Measurements from ENCODE around the gene ZNF280B.

The ZNF280B gene, protein sequence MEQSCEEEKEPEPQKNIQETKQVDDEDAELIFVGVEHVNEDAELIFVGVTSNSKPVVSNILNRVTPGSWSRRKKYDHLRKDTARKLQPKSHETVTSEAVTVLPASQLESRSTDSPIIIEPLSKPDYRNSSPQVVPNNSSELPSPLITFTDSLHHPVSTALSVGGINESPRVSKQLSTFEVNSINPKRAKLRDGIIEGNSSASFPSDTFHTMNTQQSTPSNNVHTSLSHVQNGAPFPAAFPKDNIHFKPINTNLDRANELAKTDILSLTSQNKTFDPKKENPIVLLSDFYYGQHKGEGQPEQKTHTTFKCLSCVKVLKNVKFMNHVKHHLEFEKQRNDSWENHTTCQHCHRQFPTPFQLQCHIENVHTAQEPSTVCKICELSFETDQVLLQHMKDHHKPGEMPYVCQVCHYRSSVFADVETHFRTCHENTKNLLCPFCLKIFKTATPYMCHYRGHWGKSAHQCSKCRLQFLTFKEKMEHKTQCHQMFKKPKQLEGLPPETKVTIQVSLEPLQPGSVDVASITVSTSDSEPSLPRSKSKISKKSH

DNA sequence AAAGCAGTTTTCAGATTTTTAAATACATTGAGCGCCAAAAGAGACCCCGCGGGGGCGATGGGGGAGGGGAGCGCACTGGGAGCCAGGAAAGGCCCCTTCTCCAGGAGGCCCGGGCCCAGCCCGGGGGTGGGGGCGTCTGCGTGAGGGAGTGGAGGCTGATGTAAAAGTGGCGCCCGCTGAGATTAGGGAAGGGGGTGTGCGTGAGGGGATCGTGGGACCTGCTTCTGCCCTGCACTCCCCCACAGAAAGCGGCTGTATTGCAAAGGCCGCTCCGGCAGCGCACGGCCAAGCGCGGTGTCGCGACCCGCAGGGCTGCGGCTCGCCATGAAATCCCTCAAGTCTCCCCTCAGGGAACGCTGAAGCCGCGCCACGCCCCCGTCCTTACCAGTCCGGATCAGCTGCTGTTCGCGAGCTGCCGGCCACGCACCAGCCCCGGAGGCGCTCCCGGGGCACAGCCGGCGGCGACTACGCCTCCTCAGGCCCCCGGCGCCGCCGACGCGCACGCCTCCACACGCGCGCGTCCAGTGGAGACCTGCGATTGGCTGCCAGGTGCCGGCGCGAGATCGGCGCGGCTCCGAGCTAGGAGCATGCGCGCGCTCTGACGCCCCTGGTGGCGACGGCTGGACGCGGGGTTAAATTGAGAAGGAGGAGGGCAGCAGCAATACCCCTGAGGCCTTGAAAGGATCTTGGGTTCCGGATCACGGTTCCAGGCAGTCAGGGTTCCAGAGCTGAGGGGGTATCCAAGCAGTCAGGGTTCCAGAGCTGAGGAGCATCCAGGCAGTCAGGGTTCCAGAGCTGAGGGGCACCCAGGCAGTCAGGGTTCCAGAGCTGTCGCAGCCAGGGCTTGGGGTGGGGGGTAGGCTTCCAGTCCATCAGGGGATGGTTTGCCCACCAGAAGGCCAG lies at the start of gene ZNF280B:
Gene ZNF280B (minus strand): TSS at position 469 of the 903 bp plus-strand sequence. CDS start 19,344 bp downstream, outside the sequence.
- DNase-seq: peak; percentile 49

DNA sequence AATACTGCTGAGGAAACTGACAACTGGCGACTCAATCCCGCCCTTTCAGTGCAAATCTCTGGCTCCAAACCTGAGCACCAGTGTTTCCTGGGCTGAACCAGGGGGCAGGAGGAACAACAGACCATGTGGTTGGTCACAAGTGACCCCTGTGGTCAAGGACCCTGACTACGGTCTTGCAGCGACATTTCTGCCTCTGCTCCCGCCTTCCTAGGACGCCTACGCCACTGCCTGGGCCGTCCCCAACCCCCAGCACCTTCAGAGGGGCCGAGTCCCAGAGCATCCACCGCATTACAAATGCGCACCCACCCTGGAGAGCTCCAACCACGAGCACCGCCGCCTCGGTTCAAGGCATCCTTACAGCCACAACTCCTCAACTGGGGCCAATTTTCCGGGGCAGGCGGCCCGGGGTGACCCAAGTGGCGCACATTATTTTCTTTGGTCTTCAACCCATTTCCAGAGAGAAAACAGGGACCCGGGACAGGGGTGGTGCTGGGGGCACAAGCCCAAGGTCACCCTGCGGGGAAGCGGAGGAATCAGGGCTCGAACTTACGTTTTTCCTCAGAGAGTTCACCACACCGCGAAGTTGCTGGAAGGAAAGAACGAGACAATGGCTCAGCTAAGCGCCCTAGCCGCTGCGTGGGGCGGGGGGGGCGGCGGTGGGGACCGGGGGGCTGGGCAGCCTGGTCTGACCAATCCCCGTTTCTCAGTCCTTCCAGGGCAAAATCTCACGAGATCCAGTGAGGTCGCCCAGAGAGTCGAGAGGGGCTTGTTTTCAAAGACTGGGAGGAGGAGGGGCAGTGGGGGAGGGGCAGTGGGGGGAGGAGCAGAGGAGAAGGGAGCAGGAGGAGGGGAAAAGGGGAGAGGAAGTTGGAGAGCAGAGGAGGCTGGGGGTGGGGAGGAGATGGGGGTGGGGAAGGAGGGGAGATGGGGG lies 48.7 kb upstream of the ZNF280B start:
- no peak for DNase-seq

DNA sequence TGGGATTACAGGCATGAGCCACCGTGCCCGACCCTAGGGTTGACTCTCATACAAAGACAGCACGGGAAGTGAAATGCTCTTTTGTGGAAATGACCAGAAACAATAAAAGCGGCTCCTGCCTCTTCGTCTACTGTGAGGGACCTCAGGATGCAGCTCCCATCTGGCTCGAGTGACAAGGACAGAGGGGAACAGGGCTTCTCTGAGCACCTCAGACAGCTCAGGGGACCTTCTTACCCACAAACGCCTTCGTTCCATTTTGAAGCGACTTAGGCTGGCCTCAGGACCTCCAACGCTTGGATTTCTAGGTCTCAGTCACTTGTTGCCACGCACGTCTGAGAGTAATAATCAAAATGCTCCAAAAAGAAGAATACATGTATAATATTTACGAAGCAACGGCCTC lies 48.0 kb upstream of the ZNF280B start:
- no peak for DNase-seq

DNA sequence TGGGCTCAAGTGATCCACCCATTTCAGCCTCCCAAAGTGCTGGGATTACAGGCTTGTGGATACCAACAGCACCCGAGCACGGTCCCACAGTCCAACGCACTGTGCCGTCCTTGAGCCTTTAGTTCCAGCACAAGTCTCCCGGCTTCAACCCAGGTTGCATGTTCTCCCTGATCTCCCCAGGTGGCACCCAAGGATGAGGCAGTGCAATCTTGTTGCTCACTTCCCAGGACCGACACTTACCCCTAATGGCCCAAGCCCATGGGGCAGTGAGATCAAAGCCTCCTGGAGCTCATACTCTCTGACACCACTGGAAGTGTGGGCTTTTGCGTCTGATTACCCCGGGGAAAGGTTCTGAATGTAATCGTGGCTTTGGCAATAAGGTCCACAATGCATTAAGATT lies 47.1 kb upstream of the ZNF280B start:
- no peak for DNase-seq

DNA sequence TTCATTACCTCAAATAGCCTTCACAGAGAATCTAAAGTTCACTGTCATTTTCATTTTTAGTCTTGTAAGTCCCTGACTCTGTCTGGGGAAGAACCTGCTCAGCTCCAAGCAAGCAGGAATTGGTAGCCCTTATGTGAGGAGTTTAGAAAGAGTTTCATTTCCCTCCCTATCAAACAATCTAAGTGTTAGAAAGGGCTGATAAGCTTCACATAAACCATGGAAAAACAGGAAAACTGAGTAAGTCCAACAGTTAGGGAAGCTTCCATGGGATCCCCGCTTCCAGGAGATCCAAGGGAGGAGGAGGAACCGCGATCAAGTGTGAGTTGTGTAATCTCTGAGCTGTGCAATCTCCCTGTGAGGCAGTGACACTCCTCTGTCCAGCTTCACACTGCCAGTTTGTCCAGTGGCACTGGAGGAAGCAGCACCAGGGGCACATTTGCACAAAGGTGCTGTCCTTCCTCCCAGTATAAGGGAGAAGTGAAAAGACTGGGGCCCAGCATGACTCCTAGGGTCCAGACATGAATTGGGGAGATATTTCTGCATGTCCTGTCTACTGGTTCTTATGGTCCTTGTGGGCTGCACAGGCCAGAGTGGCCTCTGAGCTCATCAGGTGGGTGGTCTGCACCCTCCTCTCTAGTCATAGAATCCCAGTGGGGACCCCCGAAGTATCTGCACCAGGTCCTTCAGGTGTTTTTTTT lies 46.2 kb upstream of the ZNF280B start:
- DNase-seq: no peak

DNA sequence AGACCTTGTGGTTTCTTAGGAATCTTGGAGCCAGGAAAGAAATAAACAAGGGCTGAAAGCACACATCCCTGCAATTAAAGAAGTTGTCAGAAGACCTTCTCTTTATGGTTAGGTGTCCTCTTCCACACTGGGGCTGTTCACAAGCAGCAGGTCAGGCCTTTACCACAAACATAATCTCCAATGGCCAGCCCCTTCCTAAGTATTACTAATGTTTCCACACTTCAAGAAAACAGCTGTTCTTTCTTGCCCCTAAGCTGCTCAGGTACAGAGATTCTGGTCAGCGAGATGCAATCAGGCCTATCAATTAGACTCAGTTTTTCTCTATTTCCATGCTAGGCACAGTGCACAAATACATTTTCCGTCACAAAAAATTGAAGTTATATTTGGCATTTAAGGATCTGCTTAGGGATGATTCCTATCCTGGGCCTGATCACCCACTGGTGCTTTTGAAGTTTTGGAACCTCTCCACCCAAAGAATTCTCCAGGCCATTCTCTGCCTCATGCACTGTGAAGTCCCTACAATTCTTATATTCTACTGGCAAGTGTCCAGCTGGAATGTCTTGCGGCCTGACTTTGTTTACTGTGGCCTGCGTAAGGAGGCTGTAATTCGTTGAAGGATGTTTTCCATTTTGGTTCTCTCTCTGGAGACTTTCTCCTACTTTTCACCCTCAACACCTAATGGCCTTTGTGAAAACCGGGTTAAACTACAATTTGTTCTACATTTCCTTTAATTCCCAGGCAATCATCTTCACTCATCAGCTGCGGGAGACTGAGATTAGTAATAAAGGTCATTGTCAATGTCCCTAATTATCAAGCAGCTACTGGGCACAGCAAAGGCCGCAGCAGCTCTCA lies 45.4 kb upstream of the ZNF280B start:
- no peak for DNase-seq

DNA sequence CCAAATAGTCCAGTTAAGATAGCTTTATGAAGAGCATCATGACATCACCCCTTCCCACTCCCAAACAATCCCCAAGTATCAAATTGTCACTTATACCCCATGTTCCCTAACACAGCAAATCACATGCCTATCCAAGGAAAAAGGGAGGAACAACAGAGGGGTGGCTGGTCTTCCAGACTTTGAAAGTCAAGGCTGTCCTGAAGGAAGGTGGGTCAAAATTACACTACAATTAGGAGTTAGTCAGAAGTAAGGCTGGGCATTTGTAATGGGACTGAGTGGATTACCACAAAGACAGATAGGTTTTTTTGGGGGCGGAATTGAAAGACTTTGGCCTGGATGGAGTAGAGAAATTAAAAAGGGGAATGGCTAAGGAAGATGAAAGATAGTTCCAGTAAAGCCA lies 44.6 kb upstream of the ZNF280B start:
- no peak for DNase-seq

DNA sequence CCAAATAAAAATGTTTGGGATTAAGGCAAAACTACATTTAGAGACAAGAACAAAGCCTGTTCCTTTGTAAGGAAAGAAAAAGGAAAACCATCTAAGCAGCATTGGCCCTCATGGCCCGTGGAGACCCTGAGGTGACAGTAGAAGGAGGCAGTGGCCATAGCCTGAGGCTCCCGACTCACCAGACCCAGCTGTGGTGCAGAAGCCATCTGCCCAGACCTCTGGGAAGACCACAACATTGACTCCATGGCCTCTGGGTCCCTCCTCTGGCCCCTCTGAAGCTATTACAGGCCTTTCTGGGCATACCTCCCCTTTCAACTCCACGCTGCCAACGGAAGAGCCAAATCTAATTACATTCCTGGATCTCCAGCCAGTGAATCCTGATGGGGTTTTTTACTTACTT lies 44.1 kb upstream of the ZNF280B start:
- DNase-seq: no peak

DNA sequence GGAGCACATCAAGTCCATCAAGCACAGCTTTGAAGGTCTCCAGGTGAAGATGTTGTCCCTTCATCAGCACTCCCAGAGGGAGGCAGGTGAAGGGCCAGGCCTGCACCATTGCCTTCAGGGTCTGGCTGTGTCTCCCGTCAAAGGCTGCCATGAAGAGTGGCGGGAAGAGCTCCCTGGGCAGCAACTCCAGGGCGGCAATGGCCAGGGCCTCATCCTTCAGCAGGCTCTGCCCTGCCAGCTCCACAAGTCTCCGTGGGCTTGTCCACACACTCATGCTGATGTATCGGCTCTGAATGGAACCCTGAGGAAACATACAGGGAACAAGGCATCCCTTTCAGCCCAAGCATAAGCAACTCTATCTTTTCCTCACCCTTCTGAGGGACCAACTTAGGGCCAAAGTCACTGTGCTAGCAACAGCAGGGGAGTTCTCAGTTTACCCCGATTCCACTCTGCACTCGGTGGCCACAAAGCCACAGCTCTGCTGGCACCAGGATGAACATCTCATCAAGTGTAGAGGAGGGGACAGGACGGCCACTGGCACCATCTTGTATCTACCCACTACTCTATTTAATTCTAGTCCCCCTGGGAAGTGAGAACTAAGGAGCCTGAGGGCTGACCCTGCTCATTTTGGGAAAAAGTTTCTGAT lies 42.4 kb upstream of the ZNF280B start:
- no peak for DNase-seq

DNA sequence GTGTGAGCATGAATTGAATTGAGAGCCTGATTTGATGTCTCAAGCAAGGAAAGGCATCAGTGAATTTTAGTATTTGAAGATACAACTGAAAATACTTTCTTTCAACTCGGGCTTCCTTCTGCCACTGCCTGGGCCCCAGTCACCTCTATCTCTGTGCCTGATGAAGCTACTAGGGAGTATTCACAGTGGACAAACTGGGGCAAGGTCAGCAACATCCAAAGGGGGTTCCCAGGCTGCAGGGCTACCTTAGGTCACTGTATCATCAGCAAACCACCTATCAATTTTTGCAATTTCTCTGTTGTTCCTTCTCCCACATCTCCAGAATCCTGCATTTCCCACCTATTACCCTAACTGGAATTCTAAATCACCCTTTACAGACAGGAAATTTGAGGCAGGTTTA lies 40.4 kb upstream of the ZNF280B start:
- no peak for DNase-seq

DNA sequence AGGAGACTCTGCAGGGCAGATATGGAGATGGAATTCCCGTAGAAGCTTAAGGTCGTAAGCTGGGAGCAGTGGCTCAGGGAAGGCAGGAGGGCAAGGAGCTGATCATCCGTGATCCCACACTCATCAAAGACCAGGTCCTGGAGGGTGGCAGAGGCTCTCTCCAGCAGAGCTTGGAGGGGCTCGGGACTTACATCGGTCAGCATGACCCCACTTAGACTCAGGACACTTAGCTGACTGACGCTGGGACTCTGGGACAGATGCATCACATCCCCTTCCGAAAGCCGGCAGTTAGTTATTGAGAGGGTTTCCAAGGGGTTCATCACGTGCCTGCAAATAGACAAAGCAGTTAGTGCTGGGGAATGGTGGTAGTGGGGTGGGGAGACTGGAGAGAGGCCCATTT lies 39.8 kb upstream of the ZNF280B start:
- DNase-seq: no peak

DNA sequence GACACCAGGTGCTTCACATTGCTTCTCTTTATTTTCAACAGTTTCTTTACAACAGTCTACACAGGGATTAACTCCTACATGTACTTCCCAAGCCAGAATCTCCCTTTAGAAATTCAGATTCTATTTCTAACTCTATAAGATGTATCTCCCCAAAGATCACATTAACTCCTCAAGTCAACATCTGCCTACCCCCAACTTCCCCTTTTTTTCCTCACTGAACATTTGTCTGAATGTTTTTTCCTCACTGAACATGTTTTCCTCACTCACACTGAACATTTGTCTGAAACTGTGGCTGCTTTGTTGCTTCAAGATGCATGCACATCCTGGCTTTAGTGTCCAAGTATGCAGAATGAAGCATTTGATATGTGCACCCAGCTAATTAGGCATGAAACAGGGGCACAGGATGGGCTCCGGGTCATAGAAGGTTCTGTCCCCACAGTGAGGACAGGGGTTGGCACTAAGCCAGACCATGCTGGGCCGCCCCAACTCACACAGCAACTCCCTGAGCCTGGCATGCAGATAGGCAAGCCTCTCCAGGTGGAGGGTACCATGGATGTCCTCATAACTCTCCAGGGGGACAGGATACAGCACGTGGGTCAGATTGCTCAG lies 39.3 kb upstream of the ZNF280B start:
- no peak for DNase-seq

DNA sequence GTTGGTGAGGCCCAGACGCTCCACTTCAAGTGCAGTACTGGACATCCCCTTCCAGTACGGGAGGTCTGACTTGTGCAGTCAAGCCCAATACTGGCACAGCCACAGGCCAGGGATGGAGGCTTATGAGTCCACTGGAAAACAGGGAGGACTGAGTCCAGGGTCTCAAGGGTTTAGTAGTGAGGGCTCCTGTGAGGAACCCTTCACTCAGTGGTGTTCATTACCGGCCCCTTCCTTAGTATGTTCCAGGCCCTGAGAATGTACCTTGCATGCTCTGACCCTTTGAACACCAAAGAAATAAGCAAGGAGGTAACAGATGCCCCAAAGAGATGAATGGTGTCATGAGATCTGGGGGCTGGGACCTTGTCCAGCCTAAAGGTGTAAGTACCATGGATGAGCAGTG lies 38.7 kb upstream of the ZNF280B start:
- DNase-seq: no peak

DNA sequence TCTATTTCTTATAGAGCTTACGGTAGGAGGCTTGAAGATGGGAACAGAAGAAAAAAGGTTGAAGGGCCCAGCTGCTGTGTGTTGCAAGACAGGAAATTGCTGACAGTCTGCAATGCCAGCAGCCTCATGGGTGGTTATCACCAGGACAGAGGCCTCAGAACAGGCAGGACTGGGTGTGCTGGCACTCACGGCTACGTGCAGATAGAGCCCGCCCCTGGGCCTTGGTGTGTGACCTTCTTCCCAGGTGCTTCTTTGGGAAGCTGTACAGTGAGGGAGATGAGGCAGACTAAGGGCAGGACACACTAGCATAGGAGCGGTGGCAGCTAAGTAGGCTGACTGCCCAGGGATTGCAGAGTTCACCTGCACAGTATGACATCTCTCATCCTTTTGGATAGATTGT lies 37.9 kb upstream of the ZNF280B start:
- DNase-seq: no peak

DNA sequence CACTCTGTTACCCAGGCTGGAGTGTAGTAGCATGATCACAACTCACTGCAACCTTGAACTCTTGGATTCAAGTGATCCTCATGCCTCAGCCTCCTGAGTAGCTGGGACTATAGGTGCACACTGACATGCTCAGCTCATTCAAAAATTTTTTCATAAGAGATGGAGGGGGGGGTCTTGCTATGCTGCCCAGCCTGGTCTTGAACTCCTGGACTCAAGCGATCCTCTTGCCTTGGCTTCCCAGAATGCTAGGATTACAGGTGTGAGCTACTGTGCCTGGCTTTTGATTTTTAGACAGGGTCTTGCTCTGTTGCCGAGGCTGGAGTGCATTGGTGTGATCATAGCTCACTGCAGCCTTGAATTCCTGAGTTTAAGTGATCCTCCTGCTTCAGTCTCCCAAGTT lies 36.5 kb upstream of the ZNF280B start:
- DNase-seq: no peak

DNA sequence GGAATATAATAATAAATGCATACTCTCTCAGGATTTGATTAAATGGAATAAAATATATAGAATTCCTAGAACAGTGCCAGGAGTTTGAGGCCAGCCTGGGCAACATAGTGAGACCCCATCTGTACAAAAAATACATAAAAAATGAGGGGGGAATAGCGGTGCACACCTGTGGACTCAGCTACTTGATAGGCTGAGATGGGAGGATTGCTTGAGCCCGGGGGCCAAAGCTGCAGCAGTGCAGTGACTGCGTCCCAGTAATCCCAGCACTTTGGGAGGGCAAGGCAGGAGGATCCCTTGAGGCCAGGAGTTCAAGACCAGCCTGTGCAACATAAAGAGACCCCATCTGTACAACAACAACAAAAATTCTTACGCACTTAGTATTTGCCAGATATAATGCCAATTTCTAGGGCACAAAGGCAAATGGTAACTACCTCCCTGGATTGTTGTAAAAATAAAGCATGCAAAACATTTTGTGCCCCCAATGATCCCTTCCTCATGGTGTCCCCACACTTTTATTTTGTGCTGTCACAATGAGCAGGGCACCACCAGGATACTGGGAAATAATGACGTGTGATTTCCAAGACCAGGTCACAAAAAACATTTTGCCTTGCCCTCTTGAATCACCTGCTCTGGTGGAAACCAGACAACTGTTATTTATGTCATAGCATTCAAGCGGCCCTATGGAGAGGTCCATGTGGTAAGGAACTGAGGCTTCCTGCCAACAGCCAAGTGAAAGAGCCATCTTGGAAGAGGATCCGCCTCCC lies 29.9 kb upstream of the ZNF280B start:
- no peak for DNase-seq

DNA sequence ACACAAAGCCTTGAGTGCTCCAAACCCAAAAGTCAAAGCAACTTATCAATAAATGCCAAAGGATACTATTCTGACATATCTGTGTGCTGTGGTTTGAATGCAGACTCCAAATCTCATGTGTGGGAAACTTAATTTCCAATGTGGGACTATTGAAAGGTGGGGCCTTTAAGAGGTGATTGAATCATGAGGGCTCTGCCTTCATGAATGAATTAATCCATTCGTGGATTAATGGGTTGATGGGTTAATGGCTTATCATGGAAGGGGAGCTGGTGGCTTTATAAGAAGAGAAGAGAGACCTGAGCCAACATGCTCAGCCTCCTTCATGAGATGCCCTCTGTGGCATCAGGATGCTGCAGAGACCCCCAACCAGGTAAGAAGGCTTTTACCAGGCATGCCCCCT lies 28.4 kb upstream of the ZNF280B start:
- DNase-seq: no peak

DNA sequence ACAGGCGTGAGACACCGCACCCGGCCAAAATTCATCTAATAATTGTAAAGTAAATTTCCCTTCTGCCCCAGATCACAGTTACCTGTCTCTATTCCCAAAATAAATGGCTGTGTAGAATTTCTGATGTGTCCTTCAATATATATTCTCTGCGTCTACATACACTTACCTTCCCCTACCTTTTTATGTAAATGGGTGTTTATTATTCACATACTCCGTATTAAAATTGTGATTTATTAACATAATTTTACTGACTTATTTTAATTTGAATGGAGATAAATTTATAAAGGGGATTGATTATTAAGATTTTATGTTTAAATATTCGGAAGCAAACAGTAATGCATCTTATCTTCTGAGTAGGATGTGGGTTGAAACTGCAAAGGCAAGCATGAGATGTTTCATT lies 28.0 kb upstream of the ZNF280B start:
- DNase-seq: no peak

DNA sequence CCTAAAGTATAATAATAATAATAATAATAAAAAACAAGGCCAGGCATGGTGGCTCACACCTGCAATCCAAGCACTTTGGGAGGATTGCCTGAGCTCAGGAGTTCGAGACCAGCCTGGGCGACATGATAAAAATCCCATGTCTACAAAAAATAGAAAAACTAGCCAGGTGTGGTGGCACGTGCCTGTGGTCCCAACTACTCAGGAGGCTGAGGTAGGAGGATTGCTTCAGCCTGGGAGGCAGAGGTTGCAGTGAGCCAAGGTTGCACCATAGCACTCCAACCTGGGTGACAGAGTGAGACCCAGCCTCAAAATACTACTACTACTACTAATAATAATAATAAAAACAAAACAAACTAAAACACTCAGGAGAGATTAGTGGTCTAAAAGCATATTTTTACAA lies 27.1 kb upstream of the ZNF280B start:
- DNase-seq: no peak

All from NCI-H748 treated with DMSO at 0.1 percent for 48 hours (cell line).